Measurements from ENCODE around the gene PRUNE2. TPM values are rescaled to one million over a fixed set of nuclear protein-coding genes. Genes with fewer than 3 reads are reported as not detected.

PRUNE2 gene
- total and polyA plus RNA-seq, 2 of the 8 experiments (the other 6 are each of a cell fraction or from before 2014, with no cell fraction given): 5.5 to 13.3 TPM

DNA sequence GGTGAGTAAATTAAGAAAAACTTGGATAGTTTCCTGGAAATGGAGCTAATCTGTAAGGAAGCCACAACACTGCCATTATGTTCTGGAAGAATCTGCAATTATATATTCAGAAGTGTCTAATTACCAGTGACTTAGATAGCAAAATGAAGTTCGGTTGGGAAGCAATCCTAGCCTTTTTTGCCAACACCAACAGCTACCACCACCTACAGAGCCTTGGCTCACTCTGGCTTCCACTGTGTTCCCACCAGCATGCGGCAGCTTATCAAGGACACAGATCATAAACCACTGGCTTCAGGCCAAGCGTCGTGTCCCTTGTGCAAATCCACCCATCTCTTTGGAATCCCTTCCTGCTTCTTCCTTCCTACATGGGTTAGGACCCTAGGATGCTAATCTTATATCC lies 259.7 kb downstream of the PRUNE2 start (continued):
- TF ChIP-seq RNF2 (IDR thresholded peaks at IDR 0.05; ENCODE audit: borderline replicate concordance, low read depth, low read length, missing control alignments, poor library complexity, severe bottlenecking) (no peak), CBX5 (IDR thresholded peaks at IDR 0.05; ENCODE audit: low read depth, low read length) (no peak), KDM1A (IDR thresholded peaks at IDR 0.05; ENCODE audit: borderline replicate concordance, low read length) (no peak)

Measured in H1 (cell line).